ENCODE results near the gene HP.

HP gene

GRCh38 chr16:72027669-72028378 lies 26.5 kb upstream of the HP start:
- TF ChIP-seq, protein P1, sequence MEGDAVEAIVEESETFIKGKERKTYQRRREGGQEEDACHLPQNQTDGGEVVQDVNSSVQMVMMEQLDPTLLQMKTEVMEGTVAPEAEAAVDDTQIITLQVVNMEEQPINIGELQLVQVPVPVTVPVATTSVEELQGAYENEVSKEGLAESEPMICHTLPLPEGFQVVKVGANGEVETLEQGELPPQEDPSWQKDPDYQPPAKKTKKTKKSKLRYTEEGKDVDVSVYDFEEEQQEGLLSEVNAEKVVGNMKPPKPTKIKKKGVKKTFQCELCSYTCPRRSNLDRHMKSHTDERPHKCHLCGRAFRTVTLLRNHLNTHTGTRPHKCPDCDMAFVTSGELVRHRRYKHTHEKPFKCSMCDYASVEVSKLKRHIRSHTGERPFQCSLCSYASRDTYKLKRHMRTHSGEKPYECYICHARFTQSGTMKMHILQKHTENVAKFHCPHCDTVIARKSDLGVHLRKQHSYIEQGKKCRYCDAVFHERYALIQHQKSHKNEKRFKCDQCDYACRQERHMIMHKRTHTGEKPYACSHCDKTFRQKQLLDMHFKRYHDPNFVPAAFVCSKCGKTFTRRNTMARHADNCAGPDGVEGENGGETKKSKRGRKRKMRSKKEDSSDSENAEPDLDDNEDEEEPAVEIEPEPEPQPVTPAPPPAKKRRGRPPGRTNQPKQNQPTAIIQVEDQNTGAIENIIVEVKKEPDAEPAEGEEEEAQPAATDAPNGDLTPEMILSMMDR (IDR thresholded peaks at IDR 0.05): no peak

DNA sequence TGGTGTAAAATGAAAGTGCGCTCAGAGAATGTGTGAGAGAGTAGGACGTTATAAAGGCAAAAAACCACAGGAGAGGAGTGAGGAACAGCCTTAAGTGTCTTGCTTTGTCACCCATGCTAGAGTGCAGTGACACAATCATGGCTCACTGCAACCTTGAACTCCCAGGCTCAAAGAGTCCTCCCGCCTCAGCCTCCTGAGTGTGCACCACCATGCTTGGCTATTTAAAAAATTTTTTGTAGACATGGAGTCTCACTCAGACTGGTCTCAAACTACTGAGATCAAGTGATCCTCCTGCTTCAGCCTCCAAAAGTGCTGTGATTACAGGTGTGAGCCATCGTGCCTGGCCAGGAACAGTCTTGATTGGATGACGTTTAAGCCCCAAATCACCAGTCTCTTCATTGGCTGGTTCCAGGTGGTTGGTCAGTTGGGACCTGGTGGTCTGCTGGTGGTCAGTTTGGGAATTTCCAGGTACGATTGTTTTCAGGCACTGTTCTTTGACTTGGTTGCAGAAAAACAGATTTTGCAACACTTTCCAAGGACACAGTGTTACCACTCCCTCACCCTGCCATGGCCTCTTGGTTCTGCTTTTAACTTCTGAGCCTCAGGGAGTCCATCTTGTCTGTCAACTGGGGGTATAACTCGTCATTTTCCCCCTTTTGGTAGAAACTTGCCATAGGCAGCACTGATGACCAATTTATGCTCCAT lies 24.6 kb upstream of the HP start:
- TF ChIP-seq, protein P1 (IDR thresholded peaks at IDR 0.05): no peak

- TF ChIP-seq, protein P1 (IDR thresholded peaks at IDR 0.05): no peak
These were observed 20.9 kb upstream of the HP start for GRCh38 chr16:72033437-72033836.

DNA sequence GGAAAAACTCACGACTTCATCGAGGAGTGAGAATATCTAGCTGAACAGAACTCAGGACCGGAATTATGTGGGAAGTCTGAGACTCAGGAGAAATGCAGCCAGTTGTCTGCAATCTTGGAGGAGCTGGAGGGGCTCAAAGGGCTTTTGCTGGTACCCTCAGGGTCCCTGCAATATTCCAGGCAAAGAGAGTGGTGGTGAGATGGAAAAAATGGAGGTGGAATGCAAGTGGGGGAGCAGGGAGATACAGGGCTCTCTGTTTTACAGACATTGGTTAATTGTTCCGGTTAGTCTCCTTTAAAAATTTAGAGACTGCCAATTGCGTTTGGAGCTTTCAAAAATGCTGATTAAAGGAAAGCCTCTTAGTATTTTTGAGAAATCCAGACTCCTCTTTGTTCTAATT lies 18.2 kb upstream of the HP start:
- TF ChIP-seq, protein P1 (IDR thresholded peaks at IDR 0.05): no peak

GRCh38 chr16:72042157-72042660 lies 12.1 kb upstream of the HP start:
- TF ChIP-seq, protein P1 (IDR thresholded peaks at IDR 0.05): no peak

GRCh38 chr16:72043058-72043457 lies 11.2 kb upstream of the HP start:
- TF ChIP-seq, protein P1 (IDR thresholded peaks at IDR 0.05): no peak

DNA sequence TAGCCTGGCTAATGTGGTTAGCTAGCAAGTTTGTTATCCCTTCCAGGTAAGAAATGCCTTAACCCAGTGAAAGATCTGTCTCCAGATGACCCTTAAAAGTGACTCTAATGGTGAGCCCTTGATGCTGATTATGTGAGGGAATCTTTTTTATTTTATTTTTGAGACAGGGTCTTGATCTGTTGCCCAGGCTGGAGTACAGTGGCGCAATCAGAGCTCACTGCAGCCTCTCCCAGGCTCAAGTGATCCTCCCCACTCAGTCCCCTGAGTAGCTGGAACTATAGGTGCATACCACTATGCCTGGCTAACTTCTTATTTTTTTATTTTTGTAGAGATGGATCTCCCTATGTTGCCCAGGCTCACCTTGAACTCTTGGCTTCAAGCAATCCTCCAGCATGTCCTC lies 10.8 kb upstream of the HP start:
- TF ChIP-seq, protein P1 (IDR thresholded peaks at IDR 0.05): no peak

All from LNCAP (cell line).